HepG2 (cell line): ENCODE results near the gene GPBAR1. TPM values are rescaled to one million over a fixed set of nuclear protein-coding genes. Genes with fewer than 3 reads are reported as not detected.

Experiments used
- CBX2 ChIP-seq, 2 experiments: fragments of 200-600 bp in 1 of 2; sonication (generic); formaldehyde crosslinking in 1 of 2; IDR thresholded peaks; 2 replicates each; pipeline versions ENCODE4 v1.7.0 to v1.8.1; 2018 to 2022; ENCODE audit warnings: low read depth in 2 of 2, low read length in 1 of 2, mild to moderate bottlenecking in 1 of 2, missing genetic modification reagents in 1 of 2
- DR1 ChIP-seq: sonication (generic); formaldehyde crosslinking; IDR thresholded peaks from 2 replicates; pipeline ENCODE4 v1.8.0; 2021; ENCODE audit warnings: mild to moderate bottlenecking, missing genetic modification reagents, inconsistent platforms
- GMEB2 ChIP-seq: IDR thresholded peaks from 2 replicates; pipeline ENCODE4 v1.6.1; 2016; ENCODE audit warnings: missing biosample characterization, missing genetic modification reagents, low read depth
- GZF1 ChIP-seq: sonication (generic); formaldehyde crosslinking; IDR thresholded peaks from 2 replicates; pipeline ENCODE4 v1.5.1; 2020; ENCODE audit warnings: mild to moderate bottlenecking, missing genetic modification reagents
- KDM5A ChIP-seq: fragments of 200-600 bp; sonication (generic); IDR thresholded peaks from 2 replicates; pipeline ENCODE4 v1.7.0; 2018; ENCODE audit warnings: antibody characterized with exemption, mild to moderate bottlenecking, low read length, borderline replicate concordance
- KLF12 ChIP-seq: sonication (generic); formaldehyde crosslinking; IDR thresholded peaks from 2 replicates; pipeline ENCODE4 v1.4.0; 2020; ENCODE audit warnings: missing genetic modification reagents, borderline replicate concordance
- KLF15 ChIP-seq: sonication (generic); formaldehyde crosslinking; IDR thresholded peaks from 2 replicates; pipeline ENCODE4 v1.8.1; 2023; ENCODE audit warnings: borderline replicate concordance, mild to moderate bottlenecking, inconsistent platforms, missing genetic modification reagents, mixed read lengths
- MAZ ChIP-seq, 2 experiments: sonication (generic) in 1 of 2; formaldehyde crosslinking in 1 of 2; IDR thresholded peaks; 2 replicates each; pipeline versions ENCODE4 v1.5.0 to v1.6.1; 2012 to 2020; ENCODE audit warnings: low read depth in 2 of 2, mild to moderate bottlenecking in 2 of 2, borderline replicate concordance in 1 of 2, improper control_type of control experiment in 1 of 2, low read length in 1 of 2, missing genetic modification reagents in 1 of 2, moderate library complexity in 1 of 2
- MXD3 ChIP-seq: IDR thresholded peaks from 2 replicates; pipeline ENCODE4 v1.6.1; 2016; ENCODE audit warnings: mild to moderate bottlenecking, missing biosample characterization, missing genetic modification reagents
- POGK ChIP-seq: sonication (generic); formaldehyde crosslinking; conservative IDR thresholded peaks from 2 replicates; pipeline ENCODE4 v1.8.0; 2022; ENCODE audit warnings: mild to moderate bottlenecking, moderate library complexity, missing genetic modification reagents
- RAD21 ChIP-seq: fragments of 450-650 bp; formaldehyde crosslinking; IDR thresholded peaks from 2 replicates; pipeline ENCODE4 v1.5.0; 2020; ENCODE audit warnings: mild to moderate bottlenecking
- SMAD9 ChIP-seq: sonication (generic); formaldehyde crosslinking; IDR thresholded peaks from 2 replicates; pipeline ENCODE4 v1.5.1; 2020; ENCODE audit warnings: mild to moderate bottlenecking, missing genetic modification reagents
- SMC3 ChIP-seq: IDR thresholded peaks from 2 replicates; pipeline ENCODE4 v1.6.1; 2011; ENCODE audit warnings: low read length, improper control_type of control experiment
- ZFP82 ChIP-seq: sonication (generic); formaldehyde crosslinking; IDR thresholded peaks from 2 replicates; pipeline ENCODE4 v1.5.1; 2020; ENCODE audit warnings: mild to moderate bottlenecking, missing genetic modification reagents, borderline replicate concordance
- ZFY ChIP-seq: sonication (generic); formaldehyde crosslinking; IDR thresholded peaks from 2 replicates; pipeline ENCODE4 v1.4.0; 2020; ENCODE audit warnings: missing genetic modification reagents
- ZNF331 ChIP-seq: sonication (generic); formaldehyde crosslinking; IDR thresholded peaks from 2 replicates; pipeline ENCODE4 v1.4.0; 2020; ENCODE audit warnings: missing genetic modification reagents
- ZNF644 ChIP-seq: IDR thresholded peaks from 2 replicates; pipeline ENCODE4 v1.6.1; 2016; ENCODE audit warnings: low read depth
- ZNF777 ChIP-seq: sonication (generic); formaldehyde crosslinking; IDR thresholded peaks from 2 replicates; pipeline ENCODE4 v1.4.0; 2020; ENCODE audit warnings: missing genetic modification reagents
- polyA plus RNA-seq, 8 experiments: library from polyadenylated mRNA; depleted of rRNA in 3 of 8; stranded (reverse) in 7 of 8; unstranded in 1 of 8; fragments of >200 nt; fragmentation: Illumina TruSeq in 4 of 8; extraction: Trizol in 4 of 8; gene quantifications; 2 replicates each; pipeline versions ENCODE4 v1.2.1 to v1.2.3, GENCODE V29; 2011 to 2016; ENCODE audit warnings: low read depth in 4 of 8, missing spikeins in 1 of 8, mixed read lengths in 1 of 8; ENCODE audit not compliant: insufficient read depth in 1 of 8
- total RNA-seq, 5 experiments: library from RNA; depleted of rRNA; stranded (reverse); fragments of >200 nt; fragmentation: Illumina TruSeq; extraction: Trizol; gene quantifications; 2 replicates each; pipeline ENCODE4 v1.2.3, GENCODE V29; 2016; ENCODE audit warnings: low read depth in 1 of 5
- TF ChIP-seq, protein P1 (sequence below), 2 experiments: sonication (generic) in 1 of 2; formaldehyde crosslinking in 1 of 2; IDR thresholded peaks; 2 replicates each; pipeline versions ENCODE4 v1.4.0 to v1.6.1; 2016 to 2020; ENCODE audit warnings: borderline replicate concordance in 1 of 2, low read depth in 1 of 2, mild to moderate bottlenecking in 1 of 2, missing genetic modification reagents in 1 of 2

The GPBAR1 gene
- total and polyA plus RNA-seq, 2 of the 13 experiments (the other 11 are each of a cell fraction or from before 2014, with no cell fraction given) = 0.05 to 0.09 TPM

DNA sequence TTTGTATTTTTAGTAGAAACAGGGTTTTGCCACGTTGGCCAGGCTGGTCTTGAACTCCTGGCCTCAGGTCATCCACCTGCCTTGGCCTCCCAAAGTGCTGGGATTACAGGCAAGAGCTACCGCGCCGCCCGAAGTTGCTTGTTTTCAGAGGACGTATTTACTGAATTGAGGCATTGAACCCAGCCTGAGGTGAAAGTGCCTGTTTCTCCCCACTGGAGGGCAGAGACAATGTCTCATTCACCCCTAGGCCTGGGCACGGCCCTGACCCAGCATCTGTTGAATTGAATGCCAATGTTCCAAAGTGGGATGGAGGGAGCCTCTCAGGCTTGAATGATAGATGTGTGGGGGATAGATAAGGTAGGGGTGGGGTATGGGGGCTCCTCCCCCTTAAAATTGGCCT is 36.0 kb downstream of the GPBAR1 start (continued):
- TF ChIP-seq GMEB2 (no peak), KLF12 (no peak), DR1 (CRISPR knock-in tag) (no peak), KLF15 (no peak), MAZ (IDR thresholded peaks at IDR 0.05; ENCODE audit: borderline replicate concordance, low read depth, low read length) (no peak), MAZ (CRISPR knock-in tag; IDR thresholded peaks at IDR 0.05; ENCODE audit: low read depth) (peak; percentile 40; the same call in 1 of the 2 replicates), ZNF777 (0 out of 2 replicates have a peak, but pooled peaks have one; percentile 8), MXD3 (CRISPR knock-in tag) (no peak), SMC3 (peak; percentile 64; the same call in 1 of the 2 replicates), POGK (CRISPR knock-in tag) (0 out of 2 replicates have a peak, but pooled peaks have one; percentile 49), KDM5A (no peak), SMAD9 (peak; percentile 51; the same call in 1 of the 2 replicates), GZF1 (CRISPR knock-in tag) (0 out of 2 replicates have a peak, but pooled peaks have one; percentile 50), ZFY (CRISPR knock-in tag) (0 out of 2 replicates have a peak, but pooled peaks have one; percentile 30), ZNF331 (CRISPR knock-in tag) (0 out of 2 replicates have a peak, but pooled peaks have one; percentile 10), RAD21 (CRISPR knock-in tag) (peak; percentile 67; the same call in 1 of the 2 replicates), ZNF644 (CRISPR knock-in tag) (peak; percentile 75; the same call in 1 of the 2 replicates), ZFP82 (CRISPR knock-in tag) (no peak), CBX2 (IDR thresholded peaks at IDR 0.05; ENCODE audit: low read depth, low read length) (no peak), CBX2 (CRISPR knock-in tag; IDR thresholded peaks at IDR 0.05; ENCODE audit: low read depth) (0 out of 2 replicates have a peak, but pooled peaks have one; percentile 52)
- TF ChIP-seq, protein P1, sequence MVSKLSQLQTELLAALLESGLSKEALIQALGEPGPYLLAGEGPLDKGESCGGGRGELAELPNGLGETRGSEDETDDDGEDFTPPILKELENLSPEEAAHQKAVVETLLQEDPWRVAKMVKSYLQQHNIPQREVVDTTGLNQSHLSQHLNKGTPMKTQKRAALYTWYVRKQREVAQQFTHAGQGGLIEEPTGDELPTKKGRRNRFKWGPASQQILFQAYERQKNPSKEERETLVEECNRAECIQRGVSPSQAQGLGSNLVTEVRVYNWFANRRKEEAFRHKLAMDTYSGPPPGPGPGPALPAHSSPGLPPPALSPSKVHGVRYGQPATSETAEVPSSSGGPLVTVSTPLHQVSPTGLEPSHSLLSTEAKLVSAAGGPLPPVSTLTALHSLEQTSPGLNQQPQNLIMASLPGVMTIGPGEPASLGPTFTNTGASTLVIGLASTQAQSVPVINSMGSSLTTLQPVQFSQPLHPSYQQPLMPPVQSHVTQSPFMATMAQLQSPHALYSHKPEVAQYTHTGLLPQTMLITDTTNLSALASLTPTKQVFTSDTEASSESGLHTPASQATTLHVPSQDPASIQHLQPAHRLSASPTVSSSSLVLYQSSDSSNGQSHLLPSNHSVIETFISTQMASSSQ (IDR thresholded peaks at IDR 0.05; ENCODE audit: low read depth) = no peak
- TF ChIP-seq, protein P1 (CRISPR knock-in tag; IDR thresholded peaks at IDR 0.05; ENCODE audit: borderline replicate concordance) = no peak
